ENCODE measurements around the gene ZBTB20.

DNA sequence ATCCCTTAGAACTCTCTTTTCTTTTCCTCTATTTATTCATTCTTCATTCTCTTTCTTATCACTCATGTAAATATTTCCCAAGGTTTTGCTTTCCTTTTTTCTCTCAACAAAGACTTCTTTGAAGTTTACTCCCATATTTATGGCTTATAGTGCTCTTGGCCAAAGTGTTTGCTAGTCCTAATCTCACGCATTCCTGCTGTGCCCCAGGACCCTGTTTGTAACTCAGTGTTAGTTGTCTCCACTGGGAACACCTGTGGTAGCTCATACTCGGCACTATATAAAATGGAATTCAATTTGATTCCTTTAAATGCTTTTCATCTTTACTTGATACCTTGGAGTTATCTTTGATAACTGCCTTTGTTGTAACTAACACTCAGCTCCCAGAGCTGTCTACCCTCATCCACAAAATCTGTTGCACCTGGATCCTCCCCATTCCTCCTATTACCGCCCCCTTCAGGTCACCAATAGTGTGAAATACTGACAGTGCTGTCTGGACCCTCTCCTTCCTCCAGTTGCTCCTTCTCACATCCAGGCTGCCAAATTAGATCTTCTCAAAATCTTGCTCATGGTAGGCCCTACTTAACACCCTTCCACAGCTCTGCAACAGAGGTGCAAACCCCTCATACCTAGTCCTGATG lies 776.4 kb downstream of the ZBTB20 start:
- TF ChIP-seq CTCF (IDR thresholded peaks at IDR 0.05) (no peak), EP300 (IDR thresholded peaks at IDR 0.05) (no peak), POLR2A (IDR thresholded peaks at IDR 0.05) (no peak)
